HFFc6 (cell line): ENCODE results near the gene NEBL. TPM values are rescaled to one million over a fixed set of nuclear protein-coding genes. Genes with fewer than 3 reads are reported as not detected.

Experiments used
- DNase-seq: peaks from one replicate; pipeline ENCODE4 v3.0.0-alpha.2; 2018
- H3K27ac Mint-ChIP-seq: 2 replicates; pipeline ENCODE4 v1.8.0; 2020; ENCODE audit warnings: mild to moderate bottlenecking, mixed read lengths
- H3K27me3 Mint-ChIP-seq: 2 replicates; pipeline ENCODE4 v1.8.0; 2021; ENCODE audit warnings: mild to moderate bottlenecking, moderate library complexity, mixed read lengths; ENCODE audit not compliant: insufficient read depth
- H3K36me3 Mint-ChIP-seq: 2 replicates; pipeline ENCODE4 v1.8.0; 2021; ENCODE audit warnings: low read depth, mixed read lengths
- H3K4me1 Mint-ChIP-seq: 2 replicates; pipeline ENCODE4 v1.8.0; 2020; ENCODE audit warnings: low read depth, mixed read lengths
- H3K4me3 Mint-ChIP-seq: 2 replicates; pipeline ENCODE4 v1.8.0; 2020; ENCODE audit warnings: mild to moderate bottlenecking, moderate library complexity, mixed read lengths
- H3K9me3 Mint-ChIP-seq: 2 replicates; pipeline ENCODE4 v1.8.0; 2020; ENCODE audit warnings: mild to moderate bottlenecking, mixed read lengths
- CTCF ChIP-seq: fragments of 200-600 bp; sonication (generic); IDR thresholded peaks from 2 replicates; pipeline ENCODE4 v1.5.0; 2021; ENCODE audit warnings: antibody characterized with exemption, mild to moderate bottlenecking
- total RNA-seq, 6 experiments: library from RNA; stranded (reverse); fragmentation: NEBNext Ultra II Directional; extraction: Animal tissue kit (Norgen Biotek cat#: 25700); gene quantifications; 2 replicates in 1 of 6; 3 replicates in 5 of 6; pipeline ENCODE4 v1.2.3, GENCODE V29; 2021

The NEBL gene
- total RNA-seq, 6 experiments from 2014 or later: not detected

GRCh38 chr10:20737107-20737506 is 160.0 kb downstream of the NEBL start:
- no peak overlapping the region for H3K27ac Mint-ChIP-seq
- no peak overlapping the region for H3K4me3 Mint-ChIP-seq
- H3K36me3 Mint-ChIP-seq: peaks cover 8% of the 10 kb centered on the region; the same call in 1 of the 2 replicates
- no peak for TF ChIP-seq CTCF
- peaks cover 50% of the 10 kb centered on the region for H3K9me3 Mint-ChIP-seq
- H3K4me1 Mint-ChIP-seq: no peaks in the 10 kb centered on the region
- peaks cover 3% of the 10 kb centered on the region; the same call in 1 of the 2 replicates for H3K27me3 Mint-ChIP-seq
- no peak for DNase-seq
